NCI-H1694 (cell line): ENCODE data around the gene ATP10A.

Source experiments
- DNase-seq: peaks from one replicate; lab custom pipeline; 2025; lab: John Stamatoyannopoulos, UW

Gene ATP10A

DNA sequence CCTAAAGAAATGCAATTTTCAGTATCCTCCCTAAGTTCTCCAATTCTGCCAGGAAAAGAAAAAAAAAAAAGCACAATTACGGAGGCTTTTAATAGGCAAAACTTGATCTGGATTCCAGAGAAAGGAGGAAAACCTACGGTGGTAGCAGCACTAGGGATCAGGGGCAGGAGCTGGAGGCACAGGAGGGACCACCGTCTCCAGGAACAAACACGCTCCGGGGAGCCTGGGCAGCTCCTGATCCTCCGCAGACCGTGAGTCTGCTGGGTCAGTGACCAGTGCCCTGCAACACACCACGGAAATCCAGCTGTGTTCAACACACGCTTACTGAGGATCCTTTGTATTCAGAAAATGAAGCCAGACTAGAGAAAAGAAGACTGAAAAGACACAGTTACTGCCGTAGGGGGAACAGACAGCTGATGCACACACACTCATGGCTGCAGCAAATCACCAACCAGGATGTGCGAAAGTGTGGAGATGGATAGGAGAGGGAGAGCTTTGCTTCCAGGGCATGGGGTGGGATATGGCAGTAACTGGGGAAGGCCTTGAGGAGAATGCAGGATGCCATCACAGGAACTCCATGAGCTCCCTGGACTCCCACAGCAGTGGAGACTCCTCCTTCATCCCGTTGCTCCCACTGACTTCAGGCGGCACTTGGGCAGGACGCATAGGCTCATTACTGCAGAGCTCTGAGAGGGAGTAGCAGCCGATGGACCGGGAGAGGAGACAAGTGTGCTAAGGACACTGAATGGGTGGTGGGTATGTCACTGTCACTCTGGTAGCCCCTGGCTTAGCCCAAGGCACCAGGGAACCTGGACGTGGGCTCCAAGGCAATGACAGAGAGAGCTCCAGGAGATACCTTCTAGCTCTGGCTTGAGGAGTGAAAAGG is 167.0 kb downstream of the ATP10A start:
- DNase-seq = no peak

DNA sequence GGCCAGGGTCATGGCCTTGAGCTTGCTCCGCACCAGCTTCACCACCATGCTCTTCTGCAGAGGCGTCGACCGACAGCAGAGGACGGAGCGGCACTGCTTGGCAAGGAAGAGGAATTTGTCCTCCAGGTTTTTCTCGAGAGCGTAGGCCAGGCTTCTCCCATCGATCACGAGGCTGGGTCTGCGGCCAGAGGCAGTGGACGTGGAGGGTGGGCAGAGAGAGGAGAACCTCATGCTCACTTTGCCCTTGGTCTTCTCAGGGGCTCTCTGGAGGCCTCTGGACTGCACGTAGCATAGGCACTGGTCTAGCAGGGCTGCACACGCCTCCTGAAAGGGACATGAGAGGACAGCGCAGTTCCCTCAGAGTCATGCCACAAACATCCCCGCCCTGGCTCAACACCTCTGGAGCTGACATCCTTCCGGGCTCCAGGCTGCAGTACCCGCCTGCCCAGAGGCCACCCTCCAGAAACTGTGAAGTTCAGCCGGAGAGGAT is 168.3 kb downstream of the ATP10A start:
- DNase-seq = no peak

- DNase-seq = no peak
These were observed 168.9 kb downstream of the ATP10A start for GRCh38 chr15:25694239-25694584.

DNA sequence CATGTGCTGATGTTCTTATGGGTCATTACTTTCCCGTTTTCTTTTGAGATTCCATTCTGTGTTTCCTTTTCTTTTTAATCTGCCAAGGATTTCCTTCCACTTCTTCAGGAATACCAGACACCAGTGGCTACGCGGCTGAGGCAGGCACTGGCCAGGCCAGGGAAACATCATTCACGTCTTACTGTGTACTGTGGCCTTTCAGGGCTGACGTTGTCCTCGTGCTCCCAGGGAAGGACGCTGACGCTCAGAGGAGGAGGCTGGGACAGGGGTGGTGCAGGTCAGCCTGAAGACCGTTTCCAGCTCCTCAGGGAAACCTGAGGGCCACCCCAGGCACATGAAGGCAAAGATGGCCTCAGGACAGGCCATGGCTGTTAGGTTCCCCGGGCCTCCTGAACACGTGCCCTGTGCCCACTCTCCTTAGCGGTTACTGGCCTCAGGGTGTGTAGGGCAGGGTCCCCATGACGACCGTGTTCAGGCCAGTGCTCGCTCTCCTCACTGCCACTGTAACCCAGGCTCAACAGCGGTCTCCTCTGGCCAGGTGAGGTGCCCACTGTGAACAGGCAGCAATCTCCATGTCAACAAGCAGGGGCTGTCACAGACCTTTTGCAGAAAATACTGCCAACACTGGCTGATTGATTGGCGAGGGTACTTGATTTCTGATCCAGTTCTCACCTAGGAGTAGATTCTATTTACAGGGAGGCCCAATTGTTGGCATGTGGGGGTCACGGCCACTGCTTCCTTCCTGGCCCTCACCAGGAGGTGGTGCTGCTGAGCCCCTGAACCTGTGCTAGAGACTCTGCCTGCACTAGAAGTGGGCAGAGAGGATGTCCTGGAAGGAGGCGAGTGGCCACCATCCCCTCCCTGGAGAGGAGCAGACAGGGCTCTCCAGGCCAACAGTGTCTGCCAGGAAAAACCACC is 169.5 kb downstream of the ATP10A start:
- DNase-seq = peak; percentile 1

GRCh38 chr15:25691544-25692430 is 171.3 kb downstream of the ATP10A start:
- no peak for DNase-seq

GRCh38 chr15:25690673-25691543 is 172.2 kb downstream of the ATP10A start:
- no peak for DNase-seq

DNA sequence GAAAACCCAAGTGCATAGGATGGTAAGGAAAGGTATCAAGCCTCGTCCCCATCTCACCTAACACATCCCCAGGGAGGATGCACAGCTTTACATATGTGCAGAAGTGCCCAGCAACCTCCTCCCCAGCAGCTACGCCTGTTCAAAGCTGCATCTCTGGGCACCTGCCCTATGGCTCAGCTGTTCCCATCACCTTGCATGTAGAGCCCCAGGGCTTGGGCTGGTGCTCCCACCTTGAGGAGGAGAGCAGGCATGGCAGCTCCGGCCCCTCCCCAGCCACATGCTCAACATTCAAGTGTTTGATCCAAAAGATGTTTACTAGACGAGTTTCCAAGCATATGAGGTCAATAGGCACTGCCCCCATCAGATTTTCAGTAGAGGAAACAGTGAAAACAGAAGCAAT is 173.5 kb downstream of the ATP10A start:
- no peak for DNase-seq

GRCh38 chr15:25688166-25688565 is 175.0 kb downstream of the ATP10A start:
- no peak for DNase-seq

- no peak for DNase-seq
These were observed 175.4 kb downstream of the ATP10A start for GRCh38 chr15:25687689-25688088.

DNA sequence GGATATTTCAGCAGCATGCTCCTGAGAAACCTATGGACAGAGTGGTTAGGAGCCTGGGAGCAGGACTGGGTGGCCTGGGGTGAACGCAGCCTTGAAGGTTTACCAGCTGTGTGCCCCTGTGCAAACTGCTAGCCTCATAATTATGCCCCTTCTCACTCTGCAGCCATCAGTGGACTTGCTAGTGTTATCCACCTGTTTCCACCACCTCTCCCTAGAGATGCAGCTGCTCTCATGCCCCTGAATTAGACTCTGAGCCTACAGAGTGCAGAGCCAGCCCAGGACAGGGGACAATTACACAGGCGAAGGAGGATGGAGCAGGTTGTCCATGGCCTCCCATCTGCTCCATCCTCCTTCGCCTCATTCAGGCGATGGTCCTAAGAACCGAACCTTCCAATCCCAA is 175.9 kb downstream of the ATP10A start:
- DNase-seq = no peak

DNA sequence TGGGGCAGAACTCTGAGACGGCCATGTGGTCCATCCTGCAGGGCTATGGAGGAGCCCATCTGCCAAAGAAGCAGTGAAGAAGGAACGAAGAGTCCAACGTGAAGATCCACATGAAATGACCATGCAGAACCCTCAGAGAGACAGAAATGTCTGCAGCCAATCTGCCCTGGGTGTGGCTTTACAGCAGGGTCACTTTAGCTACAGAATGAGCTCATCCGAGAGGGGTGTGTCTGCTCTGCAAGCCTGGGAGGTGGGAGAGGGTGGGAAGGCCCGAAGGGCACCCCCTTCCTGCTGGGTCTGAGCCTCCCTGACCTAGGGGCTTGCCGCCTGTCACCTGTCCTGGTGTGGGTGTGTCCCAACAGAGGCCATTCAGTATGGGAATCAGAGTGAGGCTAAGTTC is 176.3 kb downstream of the ATP10A start:
- DNase-seq = no peak

DNA sequence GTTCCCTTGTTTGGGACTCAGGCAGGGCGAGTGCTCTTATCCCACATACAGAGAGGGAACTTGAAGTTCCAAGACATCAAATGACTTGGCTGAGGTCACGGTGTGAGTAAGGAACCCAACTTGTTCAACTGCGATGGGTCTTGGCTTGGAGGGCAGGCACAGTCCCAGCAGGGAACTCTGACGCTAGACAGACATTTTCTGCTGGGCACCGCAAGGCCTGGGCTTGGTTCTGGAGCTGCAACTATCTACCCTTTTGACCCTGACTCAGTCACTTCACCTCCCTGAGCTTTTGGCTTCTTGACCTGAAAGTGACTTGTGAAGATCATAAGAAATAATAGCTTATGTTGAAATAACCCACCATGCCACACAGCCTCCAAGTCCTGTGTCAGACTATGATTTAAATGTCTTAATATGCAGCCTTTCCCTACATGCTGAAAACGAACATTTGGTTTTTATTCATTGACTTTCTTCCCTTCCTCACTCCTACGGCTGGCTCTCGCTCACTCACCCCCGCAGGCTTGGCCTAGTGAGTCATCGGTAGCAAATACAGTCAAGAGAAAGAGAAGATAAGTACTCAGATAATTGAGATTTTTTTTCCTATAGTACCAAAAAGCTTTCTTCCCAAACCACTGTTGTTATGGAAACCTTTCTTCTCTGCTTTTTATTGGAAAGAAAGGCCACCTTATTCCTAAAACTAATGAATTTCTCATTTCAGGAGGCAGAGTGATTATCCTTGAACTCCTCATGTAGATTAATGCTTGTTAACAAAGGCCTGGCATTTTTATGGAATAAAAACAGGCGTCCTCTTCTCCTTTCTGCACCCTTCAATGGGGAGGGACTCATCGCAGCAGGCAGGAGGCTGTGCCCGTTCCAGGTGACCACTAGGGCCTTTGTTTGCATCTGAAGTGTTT is 178.4 kb downstream of the ATP10A start:
- DNase-seq = no peak

GRCh38 chr15:25683911-25684310 is 179.2 kb downstream of the ATP10A start:
- no peak for DNase-seq

DNA sequence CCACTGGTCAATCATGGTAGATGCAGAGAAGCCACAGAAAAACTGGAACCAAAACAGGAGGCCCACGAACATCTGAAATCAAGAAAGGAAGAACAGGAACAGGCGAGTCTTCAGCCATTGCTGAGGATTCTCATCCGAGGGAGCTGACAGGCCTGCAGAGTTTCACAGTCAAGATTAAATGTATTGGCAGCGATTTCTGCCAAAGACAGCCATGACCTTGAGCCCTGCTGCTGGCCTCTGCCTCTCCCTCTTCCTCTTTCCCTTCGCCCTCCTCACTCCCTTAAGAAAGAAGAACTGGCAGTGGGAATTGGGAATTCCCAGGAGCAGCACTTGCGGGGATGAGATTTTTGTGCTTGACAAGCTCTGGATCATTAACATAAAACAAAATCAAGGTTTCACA is 179.7 kb downstream of the ATP10A start:
- no peak for DNase-seq

DNA sequence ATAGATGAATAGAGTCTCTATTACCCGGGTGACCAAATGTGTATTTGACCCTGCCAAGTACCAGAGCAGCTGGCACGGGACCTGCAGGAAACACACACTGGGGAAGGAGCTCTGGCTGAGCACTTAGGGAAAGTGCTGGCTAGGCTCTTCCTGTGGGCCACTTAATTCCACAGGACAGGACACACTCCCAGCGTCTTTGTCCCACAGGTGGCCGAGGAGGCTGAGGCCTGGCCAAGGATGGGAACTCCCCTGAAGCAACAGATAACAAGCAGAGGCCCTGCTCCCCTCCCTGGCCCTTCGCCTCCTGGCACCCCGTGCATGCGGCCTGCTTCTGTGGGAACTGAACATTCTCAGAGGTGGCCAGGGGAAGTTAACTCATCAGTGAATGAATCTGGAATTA is 180.8 kb downstream of the ATP10A start:
- no peak for DNase-seq

DNA sequence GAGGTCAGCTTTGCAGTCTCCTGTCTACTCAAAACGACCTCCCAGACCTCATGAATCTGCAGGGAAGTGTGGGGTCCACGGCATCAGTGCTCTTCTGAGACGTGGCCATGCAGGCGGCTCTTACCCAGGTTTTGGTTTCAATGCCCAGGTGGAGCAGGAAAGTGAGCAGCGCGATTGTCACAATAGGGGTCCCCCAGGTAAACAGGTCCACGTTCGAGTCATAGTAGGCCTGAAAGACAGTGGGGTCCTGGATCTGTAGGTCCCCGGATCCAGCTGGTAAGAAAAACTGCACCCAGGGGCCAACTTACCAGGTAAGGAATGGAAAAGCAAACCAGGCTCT is 182.5 kb downstream of the ATP10A start:
- DNase-seq = no peak

- DNase-seq = no peak
These were observed 183.0 kb downstream of the ATP10A start for GRCh38 chr15:25679964-25680685.

DNA sequence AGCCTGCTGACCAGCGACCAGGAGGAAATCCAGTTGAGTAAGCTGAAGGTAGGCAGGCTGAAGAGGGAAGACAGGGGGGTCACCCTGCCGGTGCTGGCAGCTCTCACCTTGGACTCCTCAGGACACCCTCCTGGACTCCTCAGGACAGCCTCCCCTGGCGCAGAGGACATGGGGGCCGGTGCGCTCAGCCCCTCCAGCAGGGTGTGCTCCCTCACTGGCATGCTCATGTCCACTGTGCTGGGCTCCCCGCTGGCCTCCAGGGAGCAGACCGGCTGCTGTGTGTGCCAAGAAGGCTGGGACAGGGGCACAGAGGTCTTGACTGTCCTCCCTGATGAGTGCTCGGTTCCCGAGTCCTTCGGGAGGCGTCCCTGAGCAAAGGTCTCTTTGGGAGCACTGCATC is 183.6 kb downstream of the ATP10A start:
- no peak for DNase-seq

- no peak for DNase-seq
These were observed 184.6 kb downstream of the ATP10A start for GRCh38 chr15:25678500-25678855.
